IMR-90 (cell line): Measurements from ENCODE around the gene ZNF831. TPM values are rescaled to one million over a fixed set of nuclear protein-coding genes. Genes with fewer than 3 reads are reported as not detected.

Experiments
- ATAC-seq: fragments of 200-7000 bp; cut with Tn5 transposase; 2 replicates; pipeline ENCODE4 v1.9.1; 2020; ENCODE audit warnings: low read depth, mild to moderate bottlenecking, moderate library complexity
- BruUV-seq: library from RNA; stranded (reverse); fragments of 400-500 nt; replicated peaks from 2 replicates; lab custom pipeline; 2021; lab: Mats Ljungman, UMichigan
- CTCF ChIA-PET: fragments of 300-600 bp; formaldehyde crosslinking; extraction: SDS; loops from one replicate; lab custom pipeline; 2021; ENCODE audit warnings: antibody characterized with exemption; lab: Yijun Ruan, JAX
- POLR2A ChIA-PET: fragments of 300-600 bp; sonication (Branson Sonifier 250); formaldehyde crosslinking; loops from one replicate; lab custom pipeline; 2022; ENCODE audit warnings: antibody characterized with exemption; ENCODE audit not compliant: unreplicated experiment; lab: Charles Lee
- DNase-seq: peaks from one replicate; pipeline ENCODE4 v3.0.0; 2013
- H2AFZ ChIP-seq: replicated peaks from 2 replicates; pipeline ENCODE3; 2013; ENCODE audit warnings: low read length, mild to moderate bottlenecking; ENCODE audit not compliant: poor library complexity
- H2AK5ac ChIP-seq: 2 replicates; pipeline ENCODE4 v1.6.1; 2013; ENCODE audit warnings: low read depth, low read length, inconsistent platforms
- H2AK9ac ChIP-seq: replicated peaks from 2 replicates; pipeline ENCODE3; 2013; ENCODE audit warnings: mild to moderate bottlenecking, low read depth, low read length, moderate library complexity; ENCODE audit not compliant: poor library complexity
- H2BK120ac ChIP-seq: 2 replicates; pipeline ENCODE4 v1.6.1; 2013; ENCODE audit warnings: low read depth, low read length, inconsistent platforms
- H2BK15ac ChIP-seq: 3 replicates; pipeline ENCODE4 v1.6.1; 2013; ENCODE audit warnings: low read depth, low read length, inconsistent platforms
- H2BK20ac ChIP-seq: 2 replicates; pipeline ENCODE4 v1.6.1; 2013; ENCODE audit warnings: low read depth, mild to moderate bottlenecking, inconsistent platforms, low read length, moderate library complexity
- H2BK5ac ChIP-seq: 2 replicates; pipeline ENCODE4 v1.6.1; 2013; ENCODE audit warnings: mild to moderate bottlenecking, low read depth, low read length, inconsistent platforms; ENCODE audit not compliant: poor library complexity, severe bottlenecking
- H3K14ac ChIP-seq: replicated peaks from 2 replicates; pipeline ENCODE4 v1.6.1; 2013; ENCODE audit warnings: low read depth, low read length, inconsistent platforms
- H3K18ac ChIP-seq: 2 replicates; pipeline ENCODE4 v1.6.1; 2013; ENCODE audit warnings: low read depth, low read length, control low read depth
- H3K23ac ChIP-seq: 2 replicates; pipeline ENCODE4 v1.6.1; 2013; ENCODE audit warnings: low read depth, low read length, inconsistent platforms
- H3K27ac ChIP-seq: 2 replicates; pipeline ENCODE4 v1.5.1; 2013; ENCODE audit warnings: mild to moderate bottlenecking, control low read depth, low read length; ENCODE audit not compliant: insufficient read depth
- H3K27me3 ChIP-seq: 2 replicates; pipeline ENCODE4 v1.6.1; 2013; ENCODE audit warnings: low read length; ENCODE audit not compliant: control insufficient read depth, insufficient read depth
- H3K36me3 ChIP-seq: 2 replicates; pipeline ENCODE4 v1.6.1; 2013; ENCODE audit warnings: low read length, mixed read lengths; ENCODE audit not compliant: control insufficient read depth, insufficient read depth
- H3K4ac ChIP-seq: 2 replicates; pipeline ENCODE4 v1.6.1; 2013; ENCODE audit warnings: low read depth, low read length, inconsistent platforms
- H3K4me1 ChIP-seq: 2 replicates; pipeline ENCODE4 v1.6.1; 2013; ENCODE audit warnings: low read length, mixed read lengths; ENCODE audit not compliant: control insufficient read depth, insufficient read depth
- H3K4me2 ChIP-seq: 2 replicates; pipeline ENCODE4 v1.6.1; 2013; ENCODE audit warnings: low read depth, mild to moderate bottlenecking, control low read depth, low read length, moderate library complexity
- H3K4me3 ChIP-seq: 2 replicates; pipeline ENCODE4 v1.5.1; 2013; ENCODE audit warnings: low read depth, mild to moderate bottlenecking, control low read depth, low read length, moderate library complexity; ENCODE audit not compliant: insufficient read depth
- H3K56ac ChIP-seq: 2 replicates; pipeline ENCODE4 v1.6.1; 2013; ENCODE audit warnings: low read length, inconsistent platforms; ENCODE audit not compliant: insufficient read depth; ENCODE audit errors: extremely low read depth
- H3K79me1 ChIP-seq, 2 experiments: 2 replicates each; pipeline ENCODE4 v1.6.1; 2013; ENCODE audit warnings: low read length in 2 of 2, inconsistent platforms in 1 of 2, low read depth in 1 of 2
- H3K9ac ChIP-seq: 2 replicates; pipeline ENCODE4 v1.6.1; 2013; ENCODE audit warnings: low read depth, low read length, control low read depth
- H3K9me1 ChIP-seq: 2 replicates; pipeline ENCODE4 v1.6.1; 2013; ENCODE audit warnings: low read length, inconsistent platforms; ENCODE audit not compliant: insufficient read depth
- H3K9me3 ChIP-seq: 2 replicates; pipeline ENCODE4 v1.6.1; 2013; ENCODE audit warnings: low read length; ENCODE audit not compliant: control insufficient read depth, insufficient read depth
- H4K20me1 ChIP-seq: 2 replicates; pipeline ENCODE4 v1.6.1; 2013; ENCODE audit warnings: low read length, inconsistent platforms; ENCODE audit not compliant: insufficient read depth
- H4K5ac ChIP-seq: 2 replicates; pipeline ENCODE4 v1.6.1; 2013; ENCODE audit warnings: mild to moderate bottlenecking, low read depth, low read length, control low read depth
- H4K8ac ChIP-seq, 2 experiments: 2 replicates each; pipeline ENCODE4 v1.6.1; 2013; ENCODE audit warnings: low read depth in 2 of 2, low read length in 2 of 2, control low read depth in 1 of 2, inconsistent platforms in 1 of 2
- H4K91ac ChIP-seq: 2 replicates; pipeline ENCODE4 v1.6.1; 2013; ENCODE audit warnings: low read depth, low read length, inconsistent platforms; ENCODE audit not compliant: insufficient read depth
- BHLHE40 ChIP-seq: fragments of 150-350 bp; IDR thresholded peaks from 2 replicates; pipeline ENCODE4 v1.6.1; 2016; ENCODE audit warnings: mild to moderate bottlenecking, low read depth, low read length
- ELK1 ChIP-seq: fragments of 150-350 bp; IDR thresholded peaks from 2 replicates; pipeline ENCODE4 v1.6.1; 2016; ENCODE audit warnings: low read depth, mild to moderate bottlenecking, low read length, moderate library complexity, borderline replicate concordance
- FOS ChIP-seq: fragments of 150-350 bp; IDR thresholded peaks from 2 replicates; pipeline ENCODE4 v1.6.1; 2016; ENCODE audit warnings: low read depth, low read length
- NFE2L2 ChIP-seq: fragments of 150-350 bp; IDR thresholded peaks from 2 replicates; pipeline ENCODE4 v1.6.1; 2016; ENCODE audit warnings: low read depth, mild to moderate bottlenecking, low read length
- RCOR1 ChIP-seq: IDR thresholded peaks from 2 replicates; pipeline ENCODE4 v1.6.1; 2012; ENCODE audit warnings: mild to moderate bottlenecking, low read length, improper control_type of control experiment; ENCODE audit not compliant: insufficient replicate concordance
- SMC3 ChIP-seq: fragments of 150-350 bp; IDR thresholded peaks from 2 replicates; pipeline ENCODE4 v1.6.1; 2016; ENCODE audit warnings: low read depth, mild to moderate bottlenecking, antibody characterized with exemption, low read length, moderate library complexity
- WGBS, 2 experiments: methylation state at CpG; one replicate each; pipeline versions ENCODE4 v1.1.5 to v1.1.7; 2013; ENCODE audit warnings: missing lambda C conversion rate in 2 of 2; ENCODE audit not compliant: insufficient read length in 1 of 2; ENCODE audit errors: extremely low coverage in 2 of 2; 5-methylcytosine and 5-hydroxymethylcytosine counted together
- dilution Hi-C: fragments of 300-500 bp; cut with HindIII; formaldehyde crosslinking; loops from one replicate; pipeline ENCODE4 v1.14.3; 2018; ENCODE audit warnings: low sequenced_read_pairs; ENCODE audit not compliant: unreplicated experiment
- in situ Hi-C: fragments of 300-500 bp; cut with MboI; formaldehyde crosslinking; loops from 3 replicates; pipeline ENCODE4 v1.14.3; 2019; ENCODE audit warnings: low sequenced_read_pairs, inconsistent platforms, mixed read lengths
- intact Hi-C: fragments of 100-400 bp; cut with micrococcal nuclease; formaldehyde crosslinking; loops from 2 replicates; pipeline ENCODE4 v1.10.0; 2022
- polyA plus RNA-seq, 3 experiments: library from polyadenylated mRNA; depleted of rRNA; stranded (reverse); fragments of >200 nt; gene quantifications; 2 replicates each; pipeline ENCODE4 v1.2.3, GENCODE V29; 2012; ENCODE audit warnings: low replicate concordance in 1 of 3
- total RNA-seq: library from RNA; depleted of rRNA; stranded (reverse); fragments of >200 nt; gene quantifications from 2 replicates; pipeline ENCODE4 v1.2.3, GENCODE V29; 2012
- TF ChIP-seq, protein P1 (sequence below): fragments of 150-350 bp; IDR thresholded peaks from 2 replicates; pipeline ENCODE4 v1.6.1; 2017; ENCODE audit warnings: mild to moderate bottlenecking, antibody characterized with exemption, low read length, low read depth

Gene ZNF831
- total and polyA plus RNA-seq, 2 of the 4 experiments (the other 2 are of a cell fraction) = not detected

DNA sequence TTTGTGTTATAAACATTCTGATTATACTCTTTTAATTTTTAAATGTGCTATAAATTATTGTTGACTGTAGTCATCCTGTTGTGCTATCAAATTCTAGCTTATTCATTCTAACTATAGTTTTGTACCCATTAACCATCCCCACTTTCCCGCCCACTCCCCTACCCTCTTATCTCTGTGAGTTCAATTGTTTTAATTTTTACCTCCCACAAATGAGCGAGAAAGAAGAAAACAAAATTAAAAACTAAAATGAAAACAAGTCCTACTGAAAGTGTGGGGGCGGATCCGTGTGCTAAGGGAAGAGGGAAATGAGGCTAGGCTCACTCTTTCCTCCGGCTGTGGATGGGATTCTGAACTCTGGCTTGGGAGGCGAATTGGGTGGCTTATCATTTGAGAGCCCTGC, 6.6 kb upstream of the ZNF831 start:
- Histone ChIP-seq H2BK20ac (no peak overlapping the region), H3K14ac (no peak overlapping the region), H3K23ac (no peak overlapping the region), H4K8ac (no peak overlapping the region), H2AFZ (no peak overlapping the region), H2AK5ac (no peak overlapping the region), H3K4me1 (no peaks in the 10 kb centered on the region), H3K4ac (no peak overlapping the region), H4K20me1 (no peaks in the 10 kb centered on the region), H2BK15ac (no peak overlapping the region), H2AK9ac (no peak overlapping the region), H2BK120ac (no peak overlapping the region), H3K27me3 (no peaks in the 10 kb centered on the region), H3K9me1 (no peaks in the 10 kb centered on the region; the same call in 1 of the 2 replicates), H3K36me3 (no peaks in the 10 kb centered on the region), H4K5ac (no peak overlapping the region), H3K18ac (no peak overlapping the region), H3K27ac (no peak overlapping the region), H3K9ac (no peak overlapping the region), H3K4me3 (no peak overlapping the region), H3K4me2 (no peak overlapping the region), H3K56ac (no peak overlapping the region), H4K91ac (no peak overlapping the region), H3K9me3 (no peaks in the 10 kb centered on the region), H3K79me1 (no peaks in the 10 kb centered on the region), H2BK5ac (no peak overlapping the region)
- TF ChIP-seq ELK1 = no peak
- TF ChIP-seq NFE2L2 = no peak
- TF ChIP-seq SMC3 = no peak
- TF ChIP-seq BHLHE40 = no peak
- TF ChIP-seq, protein P1, sequence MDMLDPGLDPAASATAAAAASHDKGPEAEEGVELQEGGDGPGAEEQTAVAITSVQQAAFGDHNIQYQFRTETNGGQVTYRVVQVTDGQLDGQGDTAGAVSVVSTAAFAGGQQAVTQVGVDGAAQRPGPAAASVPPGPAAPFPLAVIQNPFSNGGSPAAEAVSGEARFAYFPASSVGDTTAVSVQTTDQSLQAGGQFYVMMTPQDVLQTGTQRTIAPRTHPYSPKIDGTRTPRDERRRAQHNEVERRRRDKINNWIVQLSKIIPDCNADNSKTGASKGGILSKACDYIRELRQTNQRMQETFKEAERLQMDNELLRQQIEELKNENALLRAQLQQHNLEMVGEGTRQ = no peak
- no peak for TF ChIP-seq RCOR1
- no peak for TF ChIP-seq FOS
- dilution Hi-C loops = no loop called here
- ChIA-PET POLR2A (no interaction called here), CTCF (no interaction called here)
- no TSS peak for BruUV-seq
- in situ Hi-C loops = no loop called here
- intact Hi-C loops = no loop called here
- no peak for ATAC-seq
- no peak for DNase-seq
- no CpG with 5 or more reads among the region's 6 CpGs for WGBS, 2 experiments
